GM23248 (cell line): Measurements from ENCODE around the gene PLCB1. TPM values are rescaled to one million over a fixed set of nuclear protein-coding genes. Genes with fewer than 3 reads are reported as not detected.

Experiments used
- DNase-seq: peaks from one replicate; pipeline ENCODE4 v3.0.0-alpha.2; 2015
- H2AFZ ChIP-seq: fragments of 200-600 bp; sonication (generic); 2 replicates; pipeline ENCODE4 v1.6.1; 2016; ENCODE audit warnings: antibody characterized with exemption
- H3F3A ChIP-seq: fragments of 200-600 bp; sonication (generic); 2 replicates; pipeline ENCODE4 v1.6.1; 2016; ENCODE audit warnings: mild to moderate bottlenecking, antibody characterized with exemption, mixed run types; ENCODE audit not compliant: insufficient read depth
- H3K27ac ChIP-seq: fragments of 200-600 bp; sonication (generic); 2 replicates; pipeline ENCODE4 v1.5.1; 2016; ENCODE audit warnings: mild to moderate bottlenecking
- H3K27me3 ChIP-seq: fragments of 200-600 bp; sonication (generic); replicated peaks from 2 replicates; pipeline ENCODE4 v1.6.1; 2016; ENCODE audit warnings: mild to moderate bottlenecking; ENCODE audit not compliant: insufficient read depth
- H3K36me3 ChIP-seq: fragments of 200-600 bp; sonication (generic); 2 replicates; pipeline ENCODE4 v1.6.1; 2016; ENCODE audit warnings: low read depth, mild to moderate bottlenecking
- H3K4me1 ChIP-seq: fragments of 200-600 bp; sonication (generic); 2 replicates; pipeline ENCODE4 v1.6.1; 2016; ENCODE audit warnings: mild to moderate bottlenecking; ENCODE audit not compliant: insufficient read depth
- H3K4me2 ChIP-seq: fragments of 200-600 bp; sonication (generic); one replicate; pipeline ENCODE4 v1.6.1; 2016; ENCODE audit warnings: mild to moderate bottlenecking; ENCODE audit not compliant: unreplicated experiment
- H3K4me3 ChIP-seq: fragments of 200-600 bp; sonication (generic); 2 replicates; pipeline ENCODE4 v1.5.1; 2016; ENCODE audit warnings: mild to moderate bottlenecking
- H3K79me2 ChIP-seq: fragments of 200-600 bp; sonication (generic); 2 replicates; pipeline ENCODE4 v1.6.1; 2016; ENCODE audit warnings: mild to moderate bottlenecking; ENCODE audit not compliant: insufficient read depth
- H3K9ac ChIP-seq: fragments of 200-600 bp; sonication (generic); 2 replicates; pipeline ENCODE4 v1.6.1; 2016; ENCODE audit warnings: mild to moderate bottlenecking
- H3K9me2 ChIP-seq: fragments of 200-600 bp; sonication (generic); 2 replicates; pipeline ENCODE4 v1.6.1; 2016; ENCODE audit warnings: mixed run types, mild to moderate bottlenecking, moderate library complexity; ENCODE audit not compliant: insufficient read depth
- H3K9me3 ChIP-seq: fragments of 200-600 bp; sonication (generic); one replicate; pipeline ENCODE4 v1.6.1; 2017; ENCODE audit warnings: low read depth
- H4K20me1 ChIP-seq: fragments of 200-600 bp; sonication (generic); 2 replicates; pipeline ENCODE4 v1.6.0; 2016; ENCODE audit not compliant: insufficient read depth
- EZH2 ChIP-seq: fragments of 200-600 bp; sonication (generic); IDR thresholded peaks from 2 replicates; pipeline ENCODE4 v1.6.1; 2018; ENCODE audit warnings: antibody characterized with exemption, mild to moderate bottlenecking; ENCODE audit not compliant: insufficient read depth, poor library complexity, severe bottlenecking
- EZH2phosphoT487 ChIP-seq: fragments of 200-600 bp; sonication (generic); IDR thresholded peaks from 2 replicates; pipeline ENCODE4 v1.6.1; 2018; ENCODE audit warnings: antibody characterized with exemption, moderate library complexity, mild to moderate bottlenecking, low read depth; ENCODE audit not compliant: insufficient read depth
- WGBS, 2 experiments: methylation state at CpG; one replicate each; pipeline ENCODE4 v1.1.6; 2015 to 2017; ENCODE audit warnings: low lambda C conversion rate in 2 of 2, low coverage in 1 of 2; ENCODE audit errors: missing lambda C conversion rate in 2 of 2; 5-methylcytosine and 5-hydroxymethylcytosine counted together
- in situ Hi-C: fragments of 300-500 bp; cut with MboI; formaldehyde crosslinking; loops from 2 replicates; pipeline ENCODE4 v1.15.0; 2020
- polyA plus RNA-seq: library from polyadenylated mRNA; unstranded; fragments of >200 nt; fragmentation: Nextera tagmentation; extraction: Ambion mirVana; gene quantifications from 2 replicates; pipeline ENCODE4 v1.2.1, GENCODE V29; 2016
- total RNA-seq: library from RNA; depleted of rRNA; stranded (reverse); fragments of >200 nt; shearing (Covaris generic); gene quantifications from 2 replicates; pipeline ENCODE4 v1.2.3, GENCODE V29; 2014

The PLCB1 gene
- total and polyA plus RNA-seq, 2 experiments from 2014 or later, result 3.7 to 12.8 TPM

DNA sequence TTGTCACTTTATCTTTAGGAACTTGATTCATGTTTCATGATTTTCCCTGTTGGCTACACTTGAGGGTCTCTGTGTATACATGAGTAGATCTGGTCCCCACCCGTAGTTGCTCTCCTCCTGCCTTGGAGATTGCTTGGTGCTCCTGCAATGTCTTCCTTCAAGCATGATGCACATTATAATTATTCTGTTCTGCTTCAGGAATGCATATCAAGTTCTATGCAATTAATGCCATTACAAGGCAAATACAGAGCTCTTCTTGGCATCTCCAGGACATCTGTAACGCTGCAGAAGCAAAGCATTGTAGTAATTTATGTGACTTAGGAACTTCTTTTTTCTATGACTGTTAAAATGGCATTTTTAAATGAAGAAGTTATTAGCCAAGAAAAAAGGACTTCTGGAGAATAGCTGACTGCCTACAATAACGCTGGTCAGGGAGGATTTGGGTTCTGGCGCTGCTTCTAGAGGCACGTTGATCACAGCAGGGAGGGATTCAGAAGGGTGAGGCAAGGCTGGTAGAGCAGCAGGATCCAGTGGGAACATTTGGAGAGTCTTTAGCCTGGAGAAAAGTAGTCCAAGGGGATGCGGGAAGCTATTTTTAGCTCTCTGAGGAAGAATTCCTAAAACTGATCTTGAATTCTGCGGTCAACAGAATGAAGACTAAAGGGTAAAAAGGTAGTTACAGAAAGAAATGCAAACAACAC is 203.6 kb downstream of the PLCB1 start:
- H3K27me3 ChIP-seq, result no peaks in the 10 kb centered on the region
- no peak for TF ChIP-seq EZH2
- no peak for TF ChIP-seq EZH2phosphoT487
- 75 to 76% methylated on average over 7 of the region's 7 CpGs for WGBS, 2 experiments
- no peaks in the 10 kb centered on the region for H3K36me3 ChIP-seq
- no peak overlapping the region for H3K9ac ChIP-seq
- in situ Hi-C loops, result no loop called here
- H3K79me2 ChIP-seq, result no peaks in the 10 kb centered on the region
- DNase-seq, result no peak
- no peaks in the 10 kb centered on the region for H4K20me1 ChIP-seq
- no peak overlapping the region for H3K27ac ChIP-seq
- H3K4me3 ChIP-seq, result no peak overlapping the region
- H2AFZ ChIP-seq, result no peak overlapping the region
- no peak overlapping the region for H3K4me2 ChIP-seq
- H3K9me3 ChIP-seq, result no peaks in the 10 kb centered on the region
- H3K4me1 ChIP-seq, result no peaks in the 10 kb centered on the region
- no peaks in the 10 kb centered on the region; the same call in 1 of the 2 replicates for H3F3A ChIP-seq
- no peaks in the 10 kb centered on the region; the same call in 1 of the 2 replicates for H3K9me2 ChIP-seq

DNA sequence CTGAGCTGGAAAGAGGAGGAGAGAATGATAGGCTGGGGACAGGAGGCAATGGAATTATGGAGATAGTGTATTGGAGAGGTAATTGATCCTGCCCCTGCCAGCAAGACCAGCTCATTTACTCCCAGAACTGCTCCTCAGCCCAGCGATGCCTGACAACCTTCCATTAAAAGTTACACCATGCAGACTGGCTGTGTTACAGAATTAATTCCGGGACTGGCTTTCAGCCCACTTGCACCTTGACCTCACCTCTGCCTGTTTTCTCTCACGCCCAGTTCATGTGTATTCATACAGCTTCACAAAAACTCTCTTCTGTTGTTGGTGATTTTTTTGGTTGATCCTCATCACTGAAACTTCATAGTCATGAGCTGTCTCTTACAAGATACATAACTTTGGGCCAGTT is 207.3 kb downstream of the PLCB1 start:
- no peaks in the 10 kb centered on the region for H3K27me3 ChIP-seq
- no peaks in the 10 kb centered on the region for H4K20me1 ChIP-seq
- in situ Hi-C loops, result no loop called here
- H3K4me3 ChIP-seq, result no peak overlapping the region
- H3K4me2 ChIP-seq, result no peak overlapping the region
- H3K9me3 ChIP-seq, result no peaks in the 10 kb centered on the region
- H3F3A ChIP-seq, result no peaks in the 10 kb centered on the region
- H3K79me2 ChIP-seq, result no peaks in the 10 kb centered on the region
- H3K27ac ChIP-seq, result no peak overlapping the region
- H3K9ac ChIP-seq, result no peak overlapping the region
- TF ChIP-seq EZH2phosphoT487 (no peak), EZH2 (no peak)
- no peak for DNase-seq
- no peaks in the 10 kb centered on the region for H3K4me1 ChIP-seq
- H2AFZ ChIP-seq, result no peak overlapping the region
- no peaks in the 10 kb centered on the region; the same call in 1 of the 2 replicates for H3K9me2 ChIP-seq
- 69 to 72% methylated on average over 3 of the region's 3 CpGs for WGBS, 2 experiments
- no peaks in the 10 kb centered on the region for H3K36me3 ChIP-seq

DNA sequence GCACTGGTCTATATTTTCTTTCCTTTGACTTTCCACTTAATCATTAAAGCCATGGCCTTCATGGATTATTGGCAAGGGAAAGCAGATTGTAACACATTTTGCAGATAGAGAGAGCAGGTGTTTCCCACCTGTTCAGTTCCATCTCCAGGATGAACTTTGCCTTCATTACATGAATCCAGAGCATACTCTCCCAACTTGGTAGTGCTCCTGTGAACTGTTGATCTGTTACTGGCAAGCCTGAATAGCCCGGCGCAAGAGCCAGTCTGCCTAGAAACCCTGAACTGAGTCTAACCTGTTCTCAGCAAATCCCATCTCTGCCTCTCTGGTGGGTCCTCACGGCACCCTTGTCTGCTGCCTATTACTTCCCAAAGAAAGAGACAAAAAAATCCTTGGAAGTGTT is 210.3 kb downstream of the PLCB1 start:
- Histone ChIP-seq H3K4me1 (no peaks in the 10 kb centered on the region), H3K27ac (no peak overlapping the region), H3K9me3 (no peaks in the 10 kb centered on the region), H2AFZ (no peak overlapping the region), H3K9me2 (no peaks in the 10 kb centered on the region), H3F3A (no peaks in the 10 kb centered on the region), H3K27me3 (no peaks in the 10 kb centered on the region), H3K79me2 (no peaks in the 10 kb centered on the region), H3K36me3 (no peaks in the 10 kb centered on the region), H4K20me1 (no peaks in the 10 kb centered on the region), H3K4me3 (no peak overlapping the region), H3K9ac (no peak overlapping the region), H3K4me2 (no peak overlapping the region)
- DNase-seq, result no peak
- TF ChIP-seq EZH2 (no peak), EZH2phosphoT487 (no peak)
- in situ Hi-C loops, result no loop called here
- WGBS, 2 experiments, result 94 to 98% methylated on average over 3 of the region's 3 CpGs

DNA sequence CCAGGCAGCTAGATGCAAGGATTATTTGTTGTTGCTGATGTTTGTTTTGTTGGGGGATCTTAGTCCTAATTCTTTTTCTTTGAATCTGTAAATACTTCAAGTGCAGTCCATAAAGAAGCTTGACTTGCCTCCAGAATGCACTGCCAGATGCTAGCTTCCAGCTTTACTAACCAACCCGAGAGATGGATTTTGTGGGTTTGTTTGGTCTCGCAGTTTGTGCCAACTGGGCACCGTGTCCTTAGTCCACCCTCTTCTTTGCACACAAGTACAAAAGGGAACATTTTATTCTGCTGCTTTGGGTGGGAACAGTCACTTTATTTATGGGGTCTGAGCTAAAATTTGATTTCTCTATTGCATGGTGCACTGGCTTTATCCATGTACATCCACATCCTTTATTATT is 212.0 kb downstream of the PLCB1 start:
- H3F3A ChIP-seq, result no peaks in the 10 kb centered on the region
- H3K9me3 ChIP-seq, result no peaks in the 10 kb centered on the region
- no peaks in the 10 kb centered on the region for H3K36me3 ChIP-seq
- in situ Hi-C loops, result no loop called here
- no peaks in the 10 kb centered on the region for H3K27me3 ChIP-seq
- no peak overlapping the region for H3K4me2 ChIP-seq
- H3K9ac ChIP-seq, result no peak overlapping the region
- no peak overlapping the region for H3K27ac ChIP-seq
- no peaks in the 10 kb centered on the region for H3K4me1 ChIP-seq
- no peak for DNase-seq
- no peak overlapping the region for H2AFZ ChIP-seq
- H3K4me3 ChIP-seq, result no peak overlapping the region
- no peaks in the 10 kb centered on the region for H3K9me2 ChIP-seq
- 42 to 47% methylated on average over 3 of the region's 3 CpGs for WGBS, 2 experiments
- no peaks in the 10 kb centered on the region for H3K79me2 ChIP-seq
- TF ChIP-seq EZH2phosphoT487 (no peak), EZH2 (no peak)
- H4K20me1 ChIP-seq, result no peaks in the 10 kb centered on the region
